ENCODE results near the gene NDP. TPM values are rescaled to one million over a fixed set of nuclear protein-coding genes. Genes with fewer than 3 reads are reported as not detected.

NDP gene
- polyA plus RNA-seq, 1 experiment: 0.21 TPM

Other genes starting within 250 kb of the NDP start
- 0.48 and 0.52 TPM in 2 replicates for gene MAOB, start 90.9 kb downstream of the NDP start, polyA plus RNA-seq (2011; rRNA removed)

All from AG04450 (cell line).